ENCODE data around the gene PTPRN2. TPM values are rescaled to one million over a fixed set of nuclear protein-coding genes. Genes with fewer than 3 reads are reported as not detected.

Gene PTPRN2
- total and polyA plus RNA-seq, 9 of the 15 experiments (the other 6 are each of a cell fraction or from before 2014, with no cell fraction given): not detected

GRCh38 chr7:157768198-157768597 is 819.4 kb downstream of the PTPRN2 start:
- Histone ChIP-seq H3K36me3 (ENCODE audit: control insufficient read depth, insufficient read depth, low read length) (no peaks in the 10 kb centered on the region), H3K9ac (ENCODE audit: insufficient read depth in 1 of 2, low read depth in 2 of 2, low read length in 2 of 2) (no peak overlapping the region), H3K9me1 (ENCODE audit: control insufficient read depth, insufficient read depth, low read length) (no peaks in the 10 kb centered on the region), H3K4me3 (no peak overlapping the region), H3K4me1 (replicated peaks in 1 of 2; ENCODE audit: control insufficient read depth in 2 of 2, insufficient read depth in 2 of 2, low read length in 2 of 2) (no peaks in the 10 kb centered on the region), H3K79me2 (ENCODE audit: control insufficient read depth, insufficient read depth, low read length) (no peaks in the 10 kb centered on the region), H3K9me3 (replicated peaks; ENCODE audit: control insufficient read depth, insufficient read depth, low read depth, low read length) (no peaks in the 10 kb centered on the region; the same call in 1 of the 2 replicates), H4K20me1 (replicated peaks; ENCODE audit: control insufficient read depth, insufficient read depth, low read length) (no peaks in the 10 kb centered on the region; the same call in 1 of the 2 replicates), H2AFZ (ENCODE audit: low read depth, low read length) (no peak overlapping the region), H3K27me3 (ENCODE audit: control insufficient read depth in 2 of 2, insufficient read depth in 2 of 2, low read length in 2 of 2) (peaks cover 27 to 62% of the 10 kb centered on the region in 2 experiments), H3K4me2 (ENCODE audit: insufficient read depth, low read length) (no peak overlapping the region), H3K27ac (ENCODE audit: extremely low read depth, low read depth, low read length) (no peak overlapping the region)
- intact Hi-C loops (cut with micrococcal nuclease) (no loop called here), in situ Hi-C loops (cut with MboI) (no loop called here)
- ChIA-PET CTCF (ENCODE audit: low intra/inter-chr PET ratio) (no interaction called here), POLR2A (no interaction called here)
- DNase-seq (ENCODE audit: extremely low read depth in 1 of 4, low spot score in 3 of 4) (no peak), FAIRE-seq (no peak), ATAC-seq (no peak)
- no TSS peak for BruUV-seq (replicated peaks)
- WGBS (ENCODE audit: insufficient coverage, low coverage, missing lambda C conversion rate): 3% methylated on average over 22 of the region's 22 CpGs
- TF ChIP-seq ZNF431 (CRISPR knock-in tag; IDR thresholded peaks at IDR 0.05): no peak
- no peak for TF ChIP-seq E2F8 (IDR thresholded peaks at IDR 0.05; ENCODE audit: low read depth, partially characterized antibody)
- no peak for TF ChIP-seq FOXP4 (CRISPR knock-in tag; IDR thresholded peaks at IDR 0.05; ENCODE audit: borderline replicate concordance)
- TF ChIP-seq THAP7 (CRISPR knock-in tag; IDR thresholded peaks at IDR 0.05): no peak
- TF ChIP-seq SIX5 (IDR thresholded peaks at IDR 0.05; ENCODE audit: borderline replicate concordance in 1 of 2, insufficient read depth in 1 of 2, low read depth in 1 of 2, low read length in 2 of 2): no peak
- no peak for TF ChIP-seq SRSF3 (IDR thresholded peaks at IDR 0.05; ENCODE audit: insufficient read depth, low read length)
- TF ChIP-seq HMG20A (CRISPR knock-in tag; conservative IDR thresholded peaks at IDR 0.05): no peak
- no peak for TF ChIP-seq HNRNPK (IDR thresholded peaks at IDR 0.05; ENCODE audit: low read depth, low read length, poor library complexity, severe bottlenecking)
- no peak for TF ChIP-seq SNRNP70 (optimal IDR thresholded peaks at IDR 0.05; ENCODE audit: low read depth, low read length)
- no peak for TF ChIP-seq ZNF717 (CRISPR knock-in tag; IDR thresholded peaks at IDR 0.05)
- TF ChIP-seq NRF1 (conservative IDR thresholded peaks at IDR 0.05 in 1 of 2, IDR thresholded peaks at IDR 0.05 in 1 of 2): no peak
- no peak for TF ChIP-seq TRIM28 (IDR thresholded peaks at IDR 0.05)
- TF ChIP-seq GTF2A2 (tag; IDR thresholded peaks at IDR 0.05): no peak
- TF ChIP-seq RNF219 (CRISPR knock-in tag; IDR thresholded peaks at IDR 0.05): no peak
- TF ChIP-seq CHCHD3 (CRISPR knock-in tag; IDR thresholded peaks at IDR 0.05): no peak
